Hepatocyte (in vitro differentiated cells): ENCODE results near the gene CTLA4. TPM values are rescaled to one million over a fixed set of nuclear protein-coding genes. Genes with fewer than 3 reads are reported as not detected.

Experiments
- DNase-seq: peaks from one replicate; pipeline ENCODE4 v3.0.0-alpha.2; 2016; ENCODE audit warnings: low spot score
- H2AFZ ChIP-seq: fragments of 200-600 bp; sonication (generic); 2 replicates; pipeline ENCODE4 v1.6.0; 2016; ENCODE audit warnings: antibody characterized with exemption, mild to moderate bottlenecking
- H3K27ac ChIP-seq: fragments of 200-600 bp; sonication (generic); 2 replicates; pipeline ENCODE4 v1.5.1; 2016; ENCODE audit warnings: mild to moderate bottlenecking
- H3K27me3 ChIP-seq: fragments of 200-600 bp; sonication (generic); 2 replicates; pipeline ENCODE4 v1.6.1; 2016
- H3K36me3 ChIP-seq: fragments of 200-600 bp; sonication (generic); replicated peaks from 2 replicates; pipeline ENCODE4 v1.5.1; 2016; ENCODE audit warnings: low read depth; ENCODE audit not compliant: insufficient read depth
- H3K4me1 ChIP-seq: fragments of 200-600 bp; sonication (generic); 2 replicates; pipeline ENCODE4 v1.5.1; 2016; ENCODE audit warnings: mild to moderate bottlenecking, moderate library complexity; ENCODE audit not compliant: insufficient read depth
- H3K4me2 ChIP-seq: fragments of 200-600 bp; sonication (generic); 2 replicates; pipeline ENCODE4 v1.6.0; 2016
- H3K4me3 ChIP-seq: fragments of 200-600 bp; sonication (generic); 2 replicates; pipeline ENCODE4 v1.5.1; 2016; ENCODE audit warnings: mild to moderate bottlenecking
- H3K79me2 ChIP-seq: fragments of 200-600 bp; sonication (generic); 2 replicates; pipeline ENCODE4 v1.6.0; 2017; ENCODE audit warnings: mild to moderate bottlenecking
- H3K9me2 ChIP-seq: fragments of 200-600 bp; sonication (generic); replicated peaks from 2 replicates; pipeline ENCODE4 v1.6.0; 2017; ENCODE audit warnings: mild to moderate bottlenecking; ENCODE audit not compliant: insufficient read depth
- H3K9me3 ChIP-seq: fragments of 200-600 bp; sonication (generic); 2 replicates; pipeline ENCODE4 v1.5.1; 2016; ENCODE audit warnings: low read depth, mild to moderate bottlenecking
- H4K20me1 ChIP-seq: fragments of 200-600 bp; sonication (generic); 2 replicates; pipeline ENCODE4 v1.6.0; 2016; ENCODE audit warnings: mild to moderate bottlenecking; ENCODE audit not compliant: insufficient read depth, poor library complexity, severe bottlenecking
- EZH2 ChIP-seq: fragments of 200-600 bp; sonication (generic); IDR thresholded peaks from 2 replicates; pipeline ENCODE4 v1.6.1; 2016; ENCODE audit warnings: antibody characterized with exemption, mild to moderate bottlenecking, borderline replicate concordance
- EZH2phosphoT487 ChIP-seq: fragments of 200-600 bp; sonication (generic); IDR thresholded peaks from one replicate; pipeline ENCODE4 v1.6.1; 2018; ENCODE audit warnings: antibody characterized with exemption, mild to moderate bottlenecking, low read depth, moderate library complexity; ENCODE audit not compliant: unreplicated experiment, severe bottlenecking
- WGBS: methylation state at CpG from one replicate; pipeline ENCODE4 v1.1.6; 2016; ENCODE audit warnings: low lambda C conversion rate; ENCODE audit errors: missing lambda C conversion rate; 5-methylcytosine and 5-hydroxymethylcytosine counted together
- polyA plus RNA-seq: library from polyadenylated mRNA; unstranded; fragments of >200 nt; fragmentation: Nextera tagmentation; extraction: Ambion mirVana; gene quantifications from 2 replicates; pipeline ENCODE4 v1.2.1, GENCODE V29; 2016
- total RNA-seq: library from RNA; depleted of rRNA; stranded (reverse); fragments of >200 nt; gene quantifications from 2 replicates; pipeline ENCODE4 v1.2.3, GENCODE V29; 2014
- TF ChIP-seq, protein P1 (sequence below): fragments of 200-600 bp; sonication (generic); IDR thresholded peaks from 2 replicates; pipeline ENCODE4 v1.5.1; 2016; ENCODE audit warnings: antibody characterized with exemption, mild to moderate bottlenecking; ENCODE audit not compliant: poor library complexity

CTLA4 gene
- total and polyA plus RNA-seq, 2 experiments from 2014 or later: not detected

DNA sequence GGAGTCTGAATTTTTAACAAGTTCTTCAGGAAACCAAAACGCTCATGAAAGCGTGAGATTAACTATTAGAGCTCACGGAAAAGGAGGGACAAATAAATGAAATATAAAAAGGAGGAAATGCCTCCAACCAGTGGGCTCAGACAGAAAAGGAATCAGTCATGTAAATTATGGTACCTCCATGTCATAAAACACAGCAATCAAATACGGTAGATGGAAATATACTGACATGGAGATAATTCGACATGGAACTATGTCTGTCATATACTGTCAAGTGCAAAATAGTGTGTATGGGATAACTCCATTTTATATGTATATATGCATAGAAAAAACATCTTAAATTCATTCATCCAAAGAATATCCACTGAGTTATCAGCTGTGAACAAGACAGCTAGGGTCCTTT, 25.9 kb upstream of the CTLA4 start:
- H4K20me1 ChIP-seq: no peaks in the 10 kb centered on the region
- H3K9me2 ChIP-seq: no peaks in the 10 kb centered on the region
- no peaks in the 10 kb centered on the region for H3K27me3 ChIP-seq
- H3K27ac ChIP-seq: no peak overlapping the region
- no peak overlapping the region for H3K4me2 ChIP-seq
- DNase-seq: no peak
- no peaks in the 10 kb centered on the region for H3K4me1 ChIP-seq
- 94% methylated on average over 5 of the region's 5 CpGs for WGBS
- H3K36me3 ChIP-seq: no peaks in the 10 kb centered on the region
- no peaks in the 10 kb centered on the region for H3K9me3 ChIP-seq
- no peak overlapping the region for H3K4me3 ChIP-seq
- H2AFZ ChIP-seq: no peak overlapping the region
- TF ChIP-seq, protein P1, sequence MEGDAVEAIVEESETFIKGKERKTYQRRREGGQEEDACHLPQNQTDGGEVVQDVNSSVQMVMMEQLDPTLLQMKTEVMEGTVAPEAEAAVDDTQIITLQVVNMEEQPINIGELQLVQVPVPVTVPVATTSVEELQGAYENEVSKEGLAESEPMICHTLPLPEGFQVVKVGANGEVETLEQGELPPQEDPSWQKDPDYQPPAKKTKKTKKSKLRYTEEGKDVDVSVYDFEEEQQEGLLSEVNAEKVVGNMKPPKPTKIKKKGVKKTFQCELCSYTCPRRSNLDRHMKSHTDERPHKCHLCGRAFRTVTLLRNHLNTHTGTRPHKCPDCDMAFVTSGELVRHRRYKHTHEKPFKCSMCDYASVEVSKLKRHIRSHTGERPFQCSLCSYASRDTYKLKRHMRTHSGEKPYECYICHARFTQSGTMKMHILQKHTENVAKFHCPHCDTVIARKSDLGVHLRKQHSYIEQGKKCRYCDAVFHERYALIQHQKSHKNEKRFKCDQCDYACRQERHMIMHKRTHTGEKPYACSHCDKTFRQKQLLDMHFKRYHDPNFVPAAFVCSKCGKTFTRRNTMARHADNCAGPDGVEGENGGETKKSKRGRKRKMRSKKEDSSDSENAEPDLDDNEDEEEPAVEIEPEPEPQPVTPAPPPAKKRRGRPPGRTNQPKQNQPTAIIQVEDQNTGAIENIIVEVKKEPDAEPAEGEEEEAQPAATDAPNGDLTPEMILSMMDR: no peak
- no peak for TF ChIP-seq EZH2
- no peak for TF ChIP-seq EZH2phosphoT487
- no peaks in the 10 kb centered on the region for H3K79me2 ChIP-seq

DNA sequence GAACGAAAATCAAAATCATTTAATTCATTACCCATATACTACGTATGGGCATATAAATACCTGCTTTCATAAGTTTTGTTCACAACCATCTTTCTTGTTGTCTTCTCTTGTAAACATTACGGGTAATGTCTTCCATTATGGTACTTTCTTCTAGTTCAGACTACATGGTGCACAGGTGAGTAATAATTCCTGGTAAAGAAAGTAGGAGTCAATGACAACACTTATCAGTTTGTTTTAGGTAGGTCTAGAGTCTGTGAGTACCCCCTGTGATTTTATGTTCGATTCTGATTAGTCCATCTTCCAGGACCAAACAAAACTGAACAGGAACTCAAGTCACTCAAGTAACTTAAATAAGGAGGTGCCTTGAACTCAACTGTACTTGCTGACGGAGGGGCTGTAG, 25.2 kb upstream of the CTLA4 start:
- Histone ChIP-seq H4K20me1 (no peaks in the 10 kb centered on the region), H3K79me2 (no peaks in the 10 kb centered on the region), H3K4me1 (no peaks in the 10 kb centered on the region), H3K4me3 (no peak overlapping the region), H3K27ac (no peak overlapping the region), H3K4me2 (no peak overlapping the region), H3K9me2 (no peaks in the 10 kb centered on the region), H3K9me3 (no peaks in the 10 kb centered on the region), H2AFZ (no peak overlapping the region), H3K36me3 (no peaks in the 10 kb centered on the region), H3K27me3 (no peaks in the 10 kb centered on the region)
- no peak for TF ChIP-seq EZH2
- TF ChIP-seq, protein P1: no peak
- no peak for TF ChIP-seq EZH2phosphoT487
- 84% methylated on average over 5 of the region's 5 CpGs for WGBS
- DNase-seq: no peak

DNA sequence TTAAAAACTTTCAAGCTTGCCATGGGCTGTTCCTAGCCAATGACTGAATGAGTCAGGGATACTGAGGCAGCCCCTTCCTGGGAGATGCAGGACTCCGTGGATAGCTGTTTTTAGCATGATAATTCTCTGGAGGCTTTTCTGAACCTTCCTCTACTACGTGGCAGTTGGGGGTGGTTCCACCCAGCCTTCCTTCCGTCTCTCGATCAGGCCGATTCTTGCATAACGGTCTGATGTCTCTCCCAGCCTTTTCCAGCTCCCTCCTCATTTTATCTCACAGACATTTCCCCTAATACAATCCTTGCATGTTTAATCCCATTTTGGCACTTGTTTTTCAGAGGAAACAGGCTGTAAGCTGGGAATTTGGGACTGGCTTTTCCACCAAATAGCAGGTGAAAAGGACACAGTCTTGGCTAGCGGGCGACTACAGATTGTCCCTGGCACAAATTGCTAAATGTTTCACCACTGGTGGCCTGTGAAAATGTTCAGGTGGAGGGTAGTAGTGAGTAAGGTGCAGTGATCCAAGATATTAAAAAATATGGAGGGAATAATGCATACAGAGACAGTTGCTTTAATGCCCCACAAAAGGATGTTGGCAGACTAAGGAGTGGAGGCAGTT, 21.0 kb upstream of the CTLA4 start:
- no peak overlapping the region for H3K4me3 ChIP-seq
- H3K4me2 ChIP-seq: no peak overlapping the region
- H3K36me3 ChIP-seq: no peaks in the 10 kb centered on the region
- no peak for DNase-seq
- no peaks in the 10 kb centered on the region for H3K4me1 ChIP-seq
- TF ChIP-seq, protein P1: no peak
- TF ChIP-seq EZH2phosphoT487 (no peak), EZH2 (no peak)
- no peaks in the 10 kb centered on the region for H3K27me3 ChIP-seq
- no peaks in the 10 kb centered on the region for H3K9me2 ChIP-seq
- H3K79me2 ChIP-seq: no peaks in the 10 kb centered on the region
- WGBS: 97% methylated on average over 8 of the region's 8 CpGs
- H4K20me1 ChIP-seq: no peaks in the 10 kb centered on the region
- no peak overlapping the region for H3K27ac ChIP-seq
- no peak overlapping the region for H2AFZ ChIP-seq
- H3K9me3 ChIP-seq: no peaks in the 10 kb centered on the region

DNA sequence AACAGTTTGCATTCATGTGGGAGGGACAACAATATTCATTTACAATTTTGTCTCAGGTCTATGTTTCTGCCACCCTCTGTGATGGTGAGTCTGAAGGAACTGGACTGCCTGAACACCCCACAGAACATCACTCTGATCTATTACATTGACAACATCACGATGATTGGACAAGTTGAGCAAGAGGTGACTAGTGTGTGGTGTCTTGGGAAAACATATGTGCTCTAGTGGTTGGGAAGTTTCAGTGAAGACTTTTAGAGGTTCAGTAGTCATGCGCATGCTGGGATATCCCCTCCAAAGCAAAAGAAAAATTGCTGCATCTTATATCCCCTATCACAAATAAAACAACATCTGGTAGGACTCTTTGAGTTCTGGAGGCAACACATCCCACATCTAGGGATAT, 18.6 kb upstream of the CTLA4 start:
- no peaks in the 10 kb centered on the region for H3K79me2 ChIP-seq
- TF ChIP-seq EZH2phosphoT487 (no peak), EZH2 (no peak)
- TF ChIP-seq, protein P1: no peak
- no peak for DNase-seq
- H3K27ac ChIP-seq: no peak overlapping the region
- H3K9me2 ChIP-seq: no peaks in the 10 kb centered on the region
- H3K27me3 ChIP-seq: no peaks in the 10 kb centered on the region
- H3K4me1 ChIP-seq: no peaks in the 10 kb centered on the region
- no peaks in the 10 kb centered on the region for H4K20me1 ChIP-seq
- no peaks in the 10 kb centered on the region for H3K9me3 ChIP-seq
- H3K4me3 ChIP-seq: no peak overlapping the region
- H3K36me3 ChIP-seq: no peaks in the 10 kb centered on the region
- WGBS: 48% methylated on average over 2 of the region's 2 CpGs
- no peak overlapping the region for H2AFZ ChIP-seq
- H3K4me2 ChIP-seq: no peak overlapping the region
